OCI-LY1 (cell line): ENCODE measurements around the gene HFE.

ENCODE experiments used
- CTCF ChIP-seq: fragments of 200-600 bp; sonication (generic), shearing (Covaris generic); IDR thresholded peaks from 2 replicates; pipeline ENCODE4 v1.5.1; 2017; ENCODE audit warnings: mild to moderate bottlenecking, antibody characterized with exemption, low read length, moderate library complexity, mixed read lengths
- EZH2 ChIP-seq: fragments of 200-600 bp; sonication (generic), shearing (Covaris generic); IDR thresholded peaks from 2 replicates; pipeline ENCODE4 v1.8.0; 2017; ENCODE audit warnings: borderline replicate concordance, mixed run types, mild to moderate bottlenecking, antibody characterized with exemption, low read length, moderate library complexity, mixed read lengths

GRCh38 chr6:26133730-26134129 is 46.5 kb downstream of the HFE start:
- TF ChIP-seq EZH2 (no peak), CTCF (no peak)
